Left hindlimb (tissue), 1 donor: ENCODE data around the gene CDK5RAP2.
"Not testable (repeated sequence)": the region's sequence is repeated elsewhere in the genome, so short reads cannot be mapped to it uniquely, and the experiment has no call there.

Experiments
- DNase-seq: peaks from one replicate; pipeline ENCODE4 v3.0.0-alpha.2; 2018

Gene CDK5RAP2

DNA sequence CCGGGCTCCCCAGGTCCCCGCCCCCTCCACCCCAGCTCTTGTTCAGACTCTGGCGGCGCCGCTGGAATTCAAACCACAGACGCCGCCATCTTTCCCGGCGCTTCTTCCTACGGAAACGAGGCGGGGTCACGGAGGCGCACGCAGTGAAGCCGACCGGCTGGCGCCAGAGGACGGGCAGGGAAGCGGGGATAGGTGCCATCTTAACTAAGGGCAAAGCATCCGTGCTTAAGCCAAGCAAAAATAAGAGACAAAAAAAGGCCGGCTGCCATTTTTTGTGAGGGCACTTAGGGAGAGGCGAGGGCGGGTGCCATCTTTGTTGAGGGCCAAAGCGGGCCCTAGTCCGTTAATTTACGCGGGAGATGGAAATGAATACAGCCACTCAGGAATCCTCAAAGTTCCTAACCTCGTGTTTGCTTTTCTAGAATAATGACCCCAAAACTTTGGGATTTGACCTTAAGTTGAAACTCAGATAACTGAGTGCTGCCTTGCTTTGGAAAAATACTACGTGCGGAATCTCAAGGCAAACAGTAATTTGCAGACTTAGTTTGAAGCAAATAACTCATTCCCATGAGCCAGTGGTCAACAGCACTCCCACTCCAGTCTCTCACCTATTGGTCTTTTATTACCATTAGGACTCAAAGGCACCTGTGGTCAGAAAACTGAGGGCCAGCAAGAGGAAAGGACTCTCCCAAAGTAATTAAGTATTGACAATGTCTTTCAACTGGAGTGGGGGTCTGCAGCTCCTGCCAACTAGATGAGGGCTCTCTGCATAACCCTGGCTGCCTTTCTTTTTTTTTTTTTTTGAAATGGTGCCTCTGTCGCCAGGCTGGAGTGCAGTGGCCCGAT, at the start of gene CDK5RAP2:
CDK5RAP2 (minus strand) TSS at position 117 of the 846 bp plus-strand sequence. CDS start 189 bp downstream, outside the sequence.
- DNase-seq, result peak; percentile 97

DNA sequence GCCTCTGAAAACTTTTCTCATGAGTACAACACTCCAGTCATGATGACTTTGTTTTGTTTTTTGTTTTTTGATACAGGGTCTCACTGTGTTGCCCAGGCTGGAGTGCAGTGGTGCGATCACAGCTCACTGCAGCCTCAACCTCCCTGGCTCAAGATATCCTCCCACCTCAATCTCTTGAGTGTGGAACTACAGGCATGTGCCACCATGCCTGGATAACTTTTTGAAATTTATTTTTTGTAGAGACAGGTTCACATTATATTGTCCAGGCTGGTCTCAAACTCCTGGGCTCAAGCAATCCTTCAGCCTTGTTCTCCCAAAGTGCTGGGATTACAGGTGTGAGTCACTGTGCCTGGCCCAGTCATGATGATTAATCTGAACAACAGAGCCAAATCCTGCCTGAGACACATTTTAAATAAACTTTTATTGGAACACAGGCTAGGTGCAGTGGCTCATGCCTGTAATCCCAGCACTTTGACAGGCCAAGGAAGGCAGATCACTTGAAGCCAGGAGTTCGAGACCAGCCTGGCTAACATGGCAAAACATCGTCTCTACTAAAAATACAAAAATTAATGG, 49.0 kb upstream of the CDK5RAP2 start:
- not testable (repeated sequence) for DNase-seq

DNA sequence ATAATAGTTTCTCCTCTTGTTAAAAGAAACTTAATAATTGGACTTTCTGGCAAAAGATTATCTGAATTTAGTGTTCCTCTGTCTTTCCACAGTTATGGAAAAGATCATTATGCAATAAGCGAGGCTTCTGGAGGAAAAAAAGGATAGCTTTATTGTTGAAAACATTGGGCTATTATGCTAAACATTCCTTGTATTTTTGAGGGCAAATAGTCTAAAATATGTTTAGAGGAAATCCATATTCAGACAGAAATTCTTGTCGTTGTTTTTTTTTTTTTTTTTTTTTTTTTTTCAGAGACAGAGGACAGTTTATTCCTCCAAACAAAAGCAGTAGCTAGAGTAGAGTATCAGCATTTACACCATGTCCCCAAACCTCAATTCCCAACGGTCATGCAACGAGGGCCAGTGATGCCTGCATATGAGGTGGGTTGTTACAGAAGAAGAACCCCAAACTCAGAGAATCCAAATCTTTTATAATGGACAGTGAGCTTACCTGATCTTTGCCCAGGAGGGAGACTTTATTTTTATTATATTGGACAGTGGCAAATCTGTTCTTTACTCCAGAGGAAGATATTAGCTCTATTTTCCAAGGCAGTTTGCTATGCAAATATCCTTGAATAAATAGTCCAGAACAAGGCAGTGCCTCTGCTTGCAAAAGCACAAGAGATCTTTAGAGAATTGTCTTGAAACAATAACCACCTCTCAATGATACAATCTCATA, 48.4 kb upstream of the CDK5RAP2 start:
- no peak for DNase-seq

DNA sequence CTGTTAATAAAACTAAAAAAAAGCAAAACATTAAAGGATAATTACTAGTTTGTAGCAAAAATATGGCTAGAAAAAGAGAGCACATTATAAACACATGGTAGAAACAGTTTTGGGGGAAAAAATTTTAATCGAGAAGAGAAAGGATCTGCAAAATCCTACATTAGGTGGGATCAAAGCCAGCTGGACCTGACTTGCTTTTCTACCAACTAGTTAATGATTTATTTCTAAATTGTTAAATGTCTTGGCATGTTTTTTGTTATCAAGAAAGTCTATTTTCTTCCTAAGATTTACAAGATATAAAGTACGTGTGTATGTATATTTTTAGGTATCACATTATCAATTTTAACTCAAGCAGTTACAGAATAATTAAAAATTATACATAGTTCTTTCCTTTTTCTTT, 47.1 kb upstream of the CDK5RAP2 start:
- no peak for DNase-seq

DNA sequence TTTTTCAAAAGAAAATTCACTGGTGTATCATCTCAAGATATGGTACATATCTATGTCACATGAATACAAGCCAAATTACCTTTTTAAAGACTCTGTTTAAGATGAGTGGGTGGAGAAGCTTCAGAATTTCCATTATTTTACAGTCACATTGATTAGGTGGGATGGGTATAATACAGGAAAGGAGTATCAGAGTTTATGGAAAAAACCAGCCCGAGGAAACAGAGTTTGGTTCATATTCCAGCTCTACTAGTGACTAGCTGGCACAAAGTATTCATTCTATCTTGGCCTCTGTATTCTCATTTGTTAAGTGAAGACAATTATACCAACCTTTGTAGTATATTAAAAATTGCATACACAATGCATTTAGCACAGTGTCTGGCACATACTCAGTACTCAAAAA, 46.5 kb upstream of the CDK5RAP2 start:
- no peak for DNase-seq

DNA sequence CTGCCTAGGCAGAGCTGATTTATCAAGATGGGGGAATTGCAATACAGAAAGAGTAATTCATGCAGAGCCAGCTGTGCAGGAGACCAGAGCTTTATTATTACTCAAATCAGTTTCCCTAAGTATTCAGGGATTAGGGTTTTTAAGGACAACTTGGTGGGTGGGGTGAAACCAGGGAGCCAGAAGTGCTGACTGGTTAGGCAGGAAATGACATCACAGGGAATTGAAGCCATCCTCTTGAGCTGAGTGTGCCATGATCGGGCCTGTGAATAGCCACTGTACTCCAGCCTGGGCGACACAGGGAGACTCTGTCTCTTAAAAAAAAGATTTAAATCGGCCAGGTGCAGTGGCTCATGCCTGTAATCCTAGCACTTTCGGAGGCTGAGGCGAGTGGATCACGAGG, 45.3 kb upstream of the CDK5RAP2 start:
- no peak for DNase-seq

DNA sequence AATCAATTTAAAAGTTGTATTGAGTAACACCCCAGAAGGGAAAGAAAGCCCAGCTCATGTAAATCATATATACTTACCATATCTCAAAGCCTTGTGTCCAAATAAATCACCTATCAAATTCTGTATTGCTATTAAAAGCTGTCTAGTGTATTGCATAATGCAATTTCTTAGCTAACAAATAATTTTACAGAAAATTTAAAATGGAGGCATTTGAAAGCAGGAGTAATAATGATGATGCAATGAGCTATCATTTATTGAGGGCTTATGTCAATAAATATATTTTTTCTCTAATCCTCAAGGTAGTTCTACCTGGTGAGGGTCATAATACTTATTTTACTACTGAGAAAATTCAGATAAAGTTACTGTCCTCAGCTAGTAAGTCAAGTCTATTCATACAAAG, 42.8 kb upstream of the CDK5RAP2 start:
- DNase-seq, result no peak

DNA sequence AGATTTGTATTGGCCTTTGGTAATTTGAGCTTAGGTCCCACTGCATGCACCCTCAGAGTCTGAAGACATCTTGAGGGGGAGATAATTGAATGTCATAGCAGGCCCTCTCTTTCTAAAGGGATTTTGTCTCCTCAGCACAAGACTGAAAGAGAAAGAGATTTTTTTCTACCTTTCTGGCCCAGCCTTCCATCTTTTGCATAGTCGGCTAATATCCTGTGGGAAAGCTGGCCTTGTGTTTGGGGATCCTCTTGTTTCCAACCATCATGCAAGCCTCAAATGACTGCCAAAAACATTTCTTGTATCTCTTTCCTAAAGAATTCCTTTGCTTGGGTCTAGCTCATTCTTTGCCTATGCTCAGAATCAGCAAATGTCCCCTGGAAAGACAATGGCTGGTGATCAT, 42.0 kb upstream of the CDK5RAP2 start:
- DNase-seq, result no peak

DNA sequence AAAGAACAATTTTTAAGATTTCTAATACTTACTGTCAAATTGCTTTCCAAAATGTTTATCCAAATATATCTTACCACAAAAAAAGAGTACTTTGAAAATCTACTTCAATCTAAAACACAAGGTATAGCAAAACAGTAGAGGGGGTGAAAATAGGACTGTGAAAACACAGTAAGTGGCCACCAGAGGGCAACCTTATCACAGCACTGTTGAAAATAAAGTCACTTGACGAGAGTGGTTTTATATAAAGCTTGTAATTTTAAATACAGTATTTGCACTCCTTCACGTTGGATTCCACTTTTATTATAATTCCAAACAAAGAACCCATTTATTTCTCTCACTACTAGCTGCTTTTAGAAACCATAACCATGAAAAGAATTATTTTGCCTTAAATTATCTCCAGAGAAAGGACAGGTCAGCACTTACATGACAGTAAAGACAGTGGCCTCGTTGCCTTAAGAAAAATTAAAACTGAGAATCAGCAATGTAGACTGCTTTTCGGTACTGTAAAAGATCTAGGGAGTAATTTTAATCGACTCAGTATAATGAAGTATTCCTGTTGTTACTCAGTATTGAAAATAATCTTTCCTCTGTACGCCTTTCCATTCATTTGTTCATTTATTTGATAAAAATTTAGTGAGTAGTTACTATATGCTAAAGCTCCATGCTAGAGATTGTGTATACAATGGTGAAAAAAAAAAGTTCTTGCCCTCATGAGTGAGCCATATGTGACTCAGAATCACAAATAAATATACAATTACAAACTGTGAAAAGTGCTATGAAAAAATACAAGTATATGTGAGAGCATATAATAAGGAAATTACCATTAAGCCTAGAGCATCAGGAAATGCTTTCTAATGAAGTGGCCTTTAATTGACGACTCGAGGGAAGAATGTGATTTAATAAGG, 40.0 kb upstream of the CDK5RAP2 start:
- DNase-seq, result peak; percentile 38

DNA sequence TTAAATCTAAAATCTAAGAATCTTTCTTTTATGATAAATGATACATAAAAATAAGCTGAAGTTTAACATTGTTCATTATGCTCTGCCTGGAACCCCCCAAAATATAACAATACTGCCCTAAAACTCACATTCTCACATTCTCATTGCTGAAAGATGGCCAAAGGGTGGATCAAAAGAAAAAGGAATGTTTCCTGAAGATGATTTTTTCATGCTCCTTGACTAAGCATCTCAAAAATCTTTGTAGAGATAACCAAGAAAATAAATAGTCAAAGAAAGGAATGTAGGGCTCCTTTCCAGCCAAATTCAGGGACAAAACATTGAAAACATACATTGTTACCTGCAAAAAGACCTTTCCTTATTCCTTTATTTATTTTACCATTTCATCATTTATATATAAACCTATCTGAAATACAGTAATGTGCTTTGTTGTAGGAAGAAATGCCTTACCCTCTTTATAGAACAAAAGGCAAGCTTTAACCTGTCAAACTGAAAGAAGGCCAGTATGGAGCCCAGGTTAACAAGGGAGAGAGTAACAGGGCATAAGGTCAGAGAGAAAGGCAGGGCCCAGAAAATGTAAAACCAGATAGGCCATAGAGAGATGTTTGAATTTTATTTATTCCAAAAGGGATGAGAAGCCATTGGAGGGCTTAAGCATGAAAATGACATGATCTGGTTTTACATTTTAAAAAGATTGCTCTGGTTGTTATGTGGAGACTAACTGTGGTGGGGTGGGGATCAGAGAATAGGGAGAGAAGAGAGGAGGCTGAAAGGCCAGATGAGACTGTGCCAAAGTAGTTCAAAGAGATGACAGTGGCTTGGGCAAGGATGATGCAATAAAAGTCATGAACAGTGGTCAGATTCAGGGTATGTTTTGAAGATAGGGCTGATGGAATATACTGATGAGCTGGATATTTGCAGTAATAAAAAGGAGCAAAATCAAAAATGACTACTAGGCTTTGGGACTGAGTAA, 37.3 kb upstream of the CDK5RAP2 start:
- DNase-seq, result no peak

DNA sequence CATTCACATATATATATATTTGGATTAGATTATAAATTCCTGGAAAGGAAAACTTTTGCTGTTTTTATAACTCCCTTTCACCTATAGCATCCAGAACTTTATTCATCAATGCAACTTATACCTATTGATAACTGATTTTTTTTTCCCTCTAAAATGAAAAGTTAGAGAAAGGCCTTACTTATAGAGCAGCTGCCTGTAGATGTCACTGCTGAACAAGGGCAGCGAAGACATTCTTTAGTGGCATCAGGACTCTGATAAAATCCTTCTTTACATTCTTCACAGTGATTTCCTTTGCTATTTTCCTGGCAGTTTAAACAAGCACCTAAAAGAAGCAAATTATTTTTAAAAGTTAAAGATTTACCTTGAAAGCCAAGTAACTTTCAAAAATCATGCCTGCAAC, 32.3 kb upstream of the CDK5RAP2 start:
- DNase-seq, result no peak

DNA sequence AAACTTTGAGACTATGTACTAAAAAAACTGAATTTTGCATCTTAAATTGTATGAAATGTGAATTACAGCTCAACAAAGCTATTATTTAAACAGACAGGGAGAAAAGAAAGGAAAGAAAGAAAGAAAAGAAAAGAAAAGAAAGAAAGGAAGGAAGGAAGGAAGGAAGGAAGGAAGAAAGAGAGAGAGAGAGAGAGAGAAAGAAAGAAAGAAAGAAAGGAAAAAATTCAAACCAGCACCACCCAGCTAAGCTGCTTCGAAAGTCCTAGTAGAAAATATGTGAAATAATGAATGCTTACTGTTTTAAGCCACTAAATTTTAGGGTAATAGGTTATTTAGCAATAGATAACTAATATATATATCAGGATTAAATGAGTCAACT, 31.7 kb upstream of the CDK5RAP2 start:
- no peak for DNase-seq

DNA sequence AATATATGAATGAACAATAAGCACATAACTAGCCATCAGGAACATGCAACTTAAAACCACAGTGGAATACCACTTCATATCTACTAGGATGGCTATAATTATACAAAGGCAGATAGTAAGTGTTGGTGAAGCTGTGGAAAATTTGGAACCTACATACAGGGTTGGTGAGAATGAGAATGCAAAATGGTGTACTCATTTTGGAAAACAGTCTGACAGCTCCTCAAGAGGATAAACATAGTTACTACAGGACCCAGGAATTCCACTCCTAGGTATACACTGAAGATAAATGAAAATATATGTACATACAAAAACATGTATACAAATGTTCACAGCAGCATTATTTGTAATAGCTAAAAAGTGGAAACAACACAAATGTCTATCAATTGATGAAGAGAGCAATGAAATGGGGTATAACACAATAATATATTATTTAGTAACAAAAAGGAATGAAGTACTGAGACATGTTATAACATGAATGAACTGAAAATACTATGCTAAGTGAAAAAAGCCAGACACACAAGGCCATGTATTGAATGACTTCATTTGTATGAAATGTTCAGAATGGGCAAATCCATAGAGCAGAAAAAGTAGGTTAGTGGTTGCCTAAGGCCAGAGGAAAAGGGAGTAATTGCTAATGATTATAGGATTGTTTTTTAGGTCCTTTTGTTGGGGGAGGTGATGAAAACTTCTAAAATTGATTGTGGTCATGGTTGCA, 31.2 kb upstream of the CDK5RAP2 start:
- DNase-seq, result no peak

DNA sequence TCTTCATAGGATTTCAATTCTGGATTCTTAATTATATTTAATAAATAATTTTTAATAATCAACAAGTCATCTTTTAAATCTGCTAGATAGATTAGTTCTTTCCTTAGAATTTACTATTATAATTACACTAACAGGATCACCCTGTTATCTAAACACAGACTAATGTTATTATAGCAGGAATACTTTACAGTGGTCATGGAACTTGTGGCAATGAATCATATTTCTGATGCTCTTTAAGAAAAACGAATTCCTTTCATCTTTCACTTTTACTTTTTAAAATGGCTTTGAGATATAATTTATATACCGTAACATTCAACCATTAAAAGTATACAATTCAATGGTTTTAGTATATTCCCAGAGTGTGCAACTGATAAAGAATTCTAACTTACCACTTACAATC, 29.7 kb upstream of the CDK5RAP2 start:
- no peak for DNase-seq

DNA sequence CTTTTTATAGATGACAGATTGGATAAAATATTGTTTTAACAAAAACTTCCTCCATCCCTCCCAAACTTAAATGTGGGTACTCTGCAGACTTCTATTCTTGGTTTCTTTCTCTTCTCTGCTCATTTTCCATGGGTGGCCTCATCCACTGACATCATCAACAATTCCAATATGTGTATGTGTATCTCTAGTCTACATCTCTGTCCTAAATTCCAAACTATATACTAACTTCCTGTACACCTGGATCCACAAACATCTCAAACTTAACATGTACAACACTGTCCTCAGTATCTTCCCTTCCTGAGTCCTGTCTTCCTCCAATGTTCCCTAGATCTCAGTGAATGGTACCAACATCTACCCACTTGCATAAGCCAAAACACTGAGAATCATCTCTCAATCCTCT, 28.5 kb upstream of the CDK5RAP2 start:
- DNase-seq, result no peak

DNA sequence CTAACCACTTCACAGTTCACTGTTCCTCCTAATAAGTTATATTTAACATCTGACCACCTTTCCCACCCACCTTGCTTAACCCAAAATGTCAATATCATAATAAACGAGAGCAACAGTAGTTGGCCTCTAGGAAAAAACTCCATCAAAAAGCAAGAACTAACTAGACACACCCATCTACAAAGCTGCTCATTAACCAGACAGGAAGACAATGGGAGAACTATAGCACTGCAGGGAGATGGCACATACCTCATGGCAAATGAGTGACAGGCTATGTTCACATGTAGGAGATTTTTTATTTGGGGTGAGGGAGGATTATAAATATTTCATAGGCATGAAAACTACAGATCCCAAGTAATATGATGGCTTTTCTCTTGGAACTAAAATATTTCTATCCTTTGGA, 23.6 kb upstream of the CDK5RAP2 start:
- DNase-seq, result no peak

DNA sequence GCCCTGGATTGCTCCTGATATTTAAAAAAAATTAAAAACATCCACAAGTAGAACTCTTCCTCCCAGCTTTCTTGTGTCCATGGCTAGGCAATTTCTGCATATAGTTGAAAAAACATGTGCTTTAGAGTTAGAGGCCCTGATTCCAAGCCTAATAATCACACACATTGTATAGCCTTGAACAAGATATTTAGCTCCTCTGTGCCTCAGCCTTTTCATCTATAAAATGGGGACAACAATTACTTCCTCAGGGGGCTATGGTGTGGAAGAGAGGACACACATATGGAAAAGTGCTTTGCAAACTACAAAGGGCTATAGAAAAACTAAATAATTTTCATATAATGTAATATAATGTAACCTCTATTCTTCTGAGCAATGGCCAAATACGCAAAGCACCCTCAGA, 23.0 kb upstream of the CDK5RAP2 start:
- DNase-seq, result no peak

DNA sequence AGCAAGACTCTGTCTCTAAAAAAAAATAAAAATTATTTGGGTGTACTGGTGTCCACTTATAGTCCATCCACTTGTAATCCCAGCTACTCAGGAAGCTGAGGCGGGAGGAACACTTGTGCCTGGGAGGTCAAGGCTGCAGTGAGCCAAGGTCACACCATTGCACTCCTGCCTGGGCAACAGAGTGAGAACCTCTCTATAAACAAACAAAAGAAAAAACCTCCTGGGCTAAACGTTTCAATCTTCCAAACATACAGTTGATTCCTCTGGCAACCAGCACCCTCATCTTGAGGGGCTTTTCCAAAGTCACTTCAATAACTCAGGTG, 13.9 kb upstream of the CDK5RAP2 start:
- DNase-seq, result no peak

DNA sequence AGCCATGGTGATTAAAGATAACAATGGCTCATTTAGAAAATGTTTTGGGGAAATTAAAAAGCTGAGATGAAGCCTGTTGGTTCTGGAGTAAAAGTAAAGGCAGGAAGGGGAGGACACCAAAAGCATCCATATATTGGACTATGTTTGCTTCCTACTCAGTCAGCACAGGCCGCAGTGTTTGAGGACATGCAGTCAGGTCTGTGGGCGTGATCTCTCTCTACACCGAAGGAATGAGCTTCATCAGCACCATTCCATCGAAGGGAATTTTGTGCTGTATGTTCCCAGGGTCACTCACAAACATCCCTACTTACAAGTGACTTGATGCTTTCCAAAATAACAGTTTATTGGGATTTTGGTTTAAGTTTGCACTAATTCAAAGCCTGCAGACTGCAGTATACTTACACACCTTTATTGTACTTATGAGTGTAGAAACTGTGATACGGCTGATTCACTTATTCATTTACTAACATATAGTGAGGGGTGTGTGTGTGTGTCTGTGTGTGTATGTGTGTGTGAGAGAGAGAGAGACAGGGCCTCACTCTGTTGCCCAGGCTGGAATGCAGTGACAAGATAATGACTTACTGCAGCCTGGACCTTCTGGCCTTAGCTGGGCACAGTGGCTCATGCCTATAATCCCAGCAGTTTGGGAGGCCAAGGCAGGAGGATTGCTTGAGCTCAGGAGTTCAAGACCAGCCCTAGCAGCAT, 13.4 kb upstream of the CDK5RAP2 start:
- no peak for DNase-seq

DNA sequence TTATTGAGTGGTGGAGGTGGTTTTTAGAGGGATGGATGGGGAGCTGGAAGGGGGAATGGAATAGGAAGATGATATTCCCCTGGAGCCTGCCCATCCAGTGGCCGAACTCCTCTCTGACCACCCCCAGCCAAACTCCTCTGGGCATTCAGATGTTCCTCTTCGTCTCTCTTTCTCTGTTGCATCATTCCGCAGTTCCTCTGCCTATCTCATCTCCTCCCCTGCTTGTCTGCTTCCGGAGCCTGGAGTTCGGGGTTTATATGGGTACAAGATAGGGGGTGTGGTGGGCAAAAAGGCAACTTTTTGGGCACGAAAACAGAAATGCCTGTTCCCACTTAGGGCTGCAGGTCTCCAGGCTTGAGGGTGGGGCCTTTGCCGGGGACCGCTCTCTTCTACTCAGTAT, 12.2 kb upstream of the CDK5RAP2 start:
- no peak for DNase-seq

DNA sequence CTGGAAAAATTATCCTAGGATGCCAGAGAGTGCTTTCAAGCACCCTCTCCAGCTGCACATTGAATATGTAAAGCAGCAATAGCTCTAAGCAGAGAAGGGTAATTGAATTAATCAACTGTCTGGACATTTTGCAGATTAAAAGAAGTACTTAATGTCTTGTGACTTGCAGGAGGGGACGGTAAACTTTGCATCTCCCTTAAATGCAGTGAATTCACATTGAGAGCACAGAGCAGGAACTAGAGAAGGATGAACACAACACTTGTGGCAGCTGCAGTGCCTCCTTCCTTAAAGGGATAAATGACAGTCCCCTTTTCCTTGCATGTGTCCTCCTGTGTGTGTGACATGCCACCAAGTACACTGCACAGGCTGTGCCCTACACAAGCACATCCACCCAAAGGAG, 7.4 kb upstream of the CDK5RAP2 start:
- DNase-seq, result no peak
